ENCODE results near the gene CFLAR. TPM values are rescaled to one million over a fixed set of nuclear protein-coding genes. Genes with fewer than 3 reads are reported as not detected.
"Not testable (repeated sequence)": the region's sequence is repeated elsewhere in the genome, so short reads cannot be mapped to it uniquely, and the experiment has no call there.

Gene CFLAR
- total and polyA plus RNA-seq, 5 donors: 134 to 310 (median 260) TPM

DNA sequence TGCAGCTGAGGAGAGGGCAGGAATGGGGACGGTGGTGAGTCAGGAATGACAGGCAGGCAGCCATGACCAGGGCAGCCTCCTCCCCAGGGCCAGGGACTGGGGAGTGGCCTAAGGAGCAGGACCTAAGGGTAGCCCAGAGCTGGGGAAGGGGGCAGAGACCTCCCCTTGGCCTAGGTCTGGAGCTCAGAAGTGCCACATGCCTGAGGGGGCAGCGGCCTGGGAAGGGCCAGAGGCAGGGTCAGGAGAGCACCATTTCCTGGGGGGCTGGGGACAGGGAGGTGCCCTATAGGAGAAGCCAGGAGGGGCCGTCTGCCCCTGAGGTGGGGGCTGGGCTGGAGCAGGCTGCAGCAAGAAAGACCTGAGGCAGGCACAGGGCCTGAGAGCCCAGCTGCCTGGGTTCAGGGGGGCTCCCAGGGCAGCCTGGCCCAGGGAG lies 20.9 kb downstream of the CFLAR start:
- WGBS: 62% methylated on average over 3 of the region's 3 CpGs
- DNase-seq: peak in 1 of 3 donors; percentile 38

DNA sequence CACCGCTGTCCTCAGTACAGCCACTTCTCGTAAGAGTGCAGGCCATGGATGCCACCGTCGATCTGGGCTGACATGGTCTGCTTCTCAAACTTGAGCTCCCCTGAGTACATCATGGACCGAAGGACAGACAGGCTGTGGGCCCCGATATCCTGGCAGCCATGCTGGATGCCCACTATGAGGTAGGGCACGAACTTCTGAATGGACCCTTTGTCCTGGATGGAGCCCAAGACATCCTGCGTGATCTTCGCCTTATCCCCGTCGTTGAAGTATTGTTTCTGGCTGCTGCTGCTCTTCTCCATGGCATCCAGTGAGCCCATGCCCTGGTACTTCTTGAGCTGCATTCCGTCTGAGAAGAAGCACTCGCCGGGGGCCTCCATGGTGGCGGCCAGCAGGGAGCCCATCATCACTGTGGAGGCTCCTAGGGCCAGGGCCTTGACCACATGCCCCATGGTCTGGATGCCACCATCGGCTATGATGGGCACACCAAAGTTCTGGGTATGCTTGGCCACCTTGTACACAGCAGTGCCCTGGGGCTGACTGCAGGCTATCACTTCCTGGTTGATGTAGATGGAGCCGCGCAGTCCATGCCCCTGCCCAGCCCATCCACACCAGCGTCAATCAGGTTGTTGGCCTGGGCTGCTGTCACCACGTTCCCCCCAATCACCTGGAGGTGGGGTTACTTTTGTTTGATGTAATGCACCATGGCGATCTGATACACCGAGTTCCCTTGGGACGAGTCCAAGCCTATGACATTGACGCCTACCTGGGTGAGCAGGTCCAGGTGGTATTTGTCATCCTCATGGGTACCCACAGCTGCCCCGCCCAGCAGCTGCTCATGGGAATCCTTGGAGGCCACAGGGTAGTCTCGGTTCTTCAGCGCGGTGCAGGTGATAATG lies 21.8 kb downstream of the CFLAR start:
- 96% methylated on average over 28 of the region's 28 CpGs for WGBS
- Histone ChIP-seq H3K9me3 (ENCODE audit: control insufficient read depth, low read length) (no peaks in the 10 kb centered on the region), H3K4me1 (ENCODE audit: control insufficient read depth, insufficient read depth, low read length) (peaks cover 14% of the 10 kb centered on the region), H3K27me3 (ENCODE audit: control insufficient read depth, insufficient read depth) (no peaks in the 10 kb centered on the region), H3K4me3 (ENCODE audit: low read length) (no peak overlapping the region), H3K27ac (ENCODE audit: low read length) (no peak overlapping the region)
- intact Hi-C loops (cut with DNase I): no loop called here
- DNase-seq (peak in 1 of 3 donors; percentile 40), ATAC-seq (peak; percentile 34 to 38)

More for the DNA sequence above, 20.9 kb downstream of the CFLAR start:
- peaks cover 17% of the 10 kb centered on the region for H3K4me1 ChIP-seq (ENCODE audit: control insufficient read depth, insufficient read depth, low read length)
- no peaks in the 10 kb centered on the region for H3K9me3 ChIP-seq (ENCODE audit: control insufficient read depth, low read length)
- no peak overlapping the region for H3K27ac ChIP-seq (ENCODE audit: low read length)
- no peak overlapping the region for H3K4me3 ChIP-seq (ENCODE audit: low read length)
- ATAC-seq: peak in 1 of 2 donors; percentile 19
- intact Hi-C loops (cut with DNase I): no loop called here
- no peaks in the 10 kb centered on the region for H3K27me3 ChIP-seq (ENCODE audit: control insufficient read depth, insufficient read depth)

DNA sequence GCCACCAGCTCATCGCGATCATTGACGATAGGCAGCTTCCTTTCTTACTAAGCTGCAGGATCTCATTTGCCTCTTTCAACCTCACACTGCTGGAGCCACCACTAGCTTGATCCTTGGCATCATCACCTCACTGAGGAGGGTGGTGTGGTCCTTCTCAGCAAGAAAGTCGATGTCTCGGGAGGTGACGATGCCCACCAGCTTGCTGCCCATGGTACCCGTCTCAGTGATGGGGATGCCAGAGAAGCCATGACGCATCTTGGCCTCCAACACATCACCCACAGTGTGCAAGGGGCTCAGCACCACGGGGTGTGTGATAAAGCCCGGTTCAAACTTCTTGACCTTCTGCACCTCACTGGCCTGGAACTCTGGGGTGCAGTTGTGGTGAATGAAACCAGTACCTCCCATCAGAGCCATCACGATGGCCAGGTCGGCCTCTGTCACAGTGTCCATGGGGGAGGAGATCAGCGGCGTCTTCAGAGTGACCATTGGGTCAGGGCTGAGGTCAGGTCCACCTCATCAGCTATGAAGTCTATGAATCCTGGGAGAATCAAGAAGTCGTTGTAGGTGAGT lies 22.5 kb downstream of the CFLAR start:
- no peak overlapping the region for H3K27ac ChIP-seq (ENCODE audit: low read length)
- H3K27me3 ChIP-seq (ENCODE audit: control insufficient read depth, insufficient read depth): no peaks in the 10 kb centered on the region
- 90% methylated on average over 15 of the region's 15 CpGs for WGBS
- no peak overlapping the region for H3K4me3 ChIP-seq (ENCODE audit: low read length)
- DNase-seq (no peak), ATAC-seq (no peak)
- no peaks in the 10 kb centered on the region for H3K9me3 ChIP-seq (ENCODE audit: control insufficient read depth, low read length)
- peaks cover 8% of the 10 kb centered on the region for H3K4me1 ChIP-seq (ENCODE audit: control insufficient read depth, insufficient read depth, low read length)
- intact Hi-C loops (cut with DNase I): no loop called here

DNA sequence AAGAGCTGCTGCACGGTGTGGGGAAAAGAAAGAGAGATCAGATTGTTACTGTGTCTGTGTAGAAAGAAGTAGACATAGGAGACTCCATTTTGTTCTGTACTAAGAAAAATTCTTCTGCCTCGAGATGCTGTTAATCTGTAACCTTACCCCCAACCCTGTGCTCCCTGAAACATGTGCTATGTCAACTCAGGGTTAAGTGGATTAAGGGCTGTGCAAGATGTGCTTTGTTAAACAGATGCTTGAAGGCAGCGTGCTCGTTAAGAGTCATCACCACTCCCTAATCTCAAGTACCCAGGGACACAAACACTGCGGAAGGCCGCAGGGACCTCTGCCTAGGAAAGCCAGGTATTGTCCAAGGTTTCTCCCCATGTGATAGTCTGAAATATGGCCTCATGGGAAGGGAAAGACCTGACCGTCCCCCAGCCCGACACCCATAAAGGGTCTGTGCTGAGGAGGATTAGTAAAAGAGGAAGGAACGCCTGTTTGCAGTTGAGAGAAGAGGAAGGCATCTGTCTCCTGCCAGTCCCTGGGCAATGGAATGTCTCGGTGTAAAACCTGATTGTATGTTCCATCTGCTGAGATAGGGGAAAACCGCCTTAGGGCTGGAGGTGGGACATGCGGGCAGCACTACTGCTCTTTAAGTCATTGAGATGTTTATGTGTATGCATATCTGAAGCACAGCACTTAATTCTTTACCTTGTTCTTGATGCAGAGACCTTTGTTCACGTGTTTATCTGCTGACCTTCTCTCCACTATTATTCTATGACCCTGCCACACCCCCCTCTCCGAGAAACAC lies 23.2 kb downstream of the CFLAR start:
- H3K27ac ChIP-seq (ENCODE audit: low read length); H3K4me3 ChIP-seq (ENCODE audit: low read length); ATAC-seq; H3K9me3 ChIP-seq (ENCODE audit: control insufficient read depth, low read length); H3K4me1 ChIP-seq (ENCODE audit: control insufficient read depth, insufficient read depth, low read length); intact Hi-C loops (cut with DNase I); H3K27me3 ChIP-seq (ENCODE audit: control insufficient read depth, insufficient read depth); DNase-seq: not testable (repeated sequence)
- WGBS: 58% methylated on average over 14 of the region's 14 CpGs

GRCh38 chr2:201139836-201140604 lies 24.1 kb downstream of the CFLAR start:
- ATAC-seq (no peak), DNase-seq (peak in 1 of 3 donors; percentile 39)
- no peak overlapping the region for H3K4me3 ChIP-seq (ENCODE audit: low read length)
- peaks cover 8% of the 10 kb centered on the region for H3K4me1 ChIP-seq (ENCODE audit: control insufficient read depth, insufficient read depth, low read length)
- no peak overlapping the region for H3K27ac ChIP-seq (ENCODE audit: low read length)
- H3K9me3 ChIP-seq (ENCODE audit: control insufficient read depth, low read length): no peaks in the 10 kb centered on the region
- intact Hi-C loops (cut with DNase I): no loop called here
- WGBS: 69% methylated on average over 34 of the region's 34 CpGs
- H3K27me3 ChIP-seq (ENCODE audit: control insufficient read depth, insufficient read depth): no peaks in the 10 kb centered on the region

- Histone ChIP-seq H3K27me3 (ENCODE audit: control insufficient read depth, insufficient read depth) (no peaks in the 10 kb centered on the region), H3K9me3 (ENCODE audit: control insufficient read depth, low read length) (no peaks in the 10 kb centered on the region), H3K4me1 (ENCODE audit: control insufficient read depth, insufficient read depth, low read length) (peaks cover 2% of the 10 kb centered on the region), H3K4me3 (ENCODE audit: low read length) (no peak overlapping the region), H3K27ac (ENCODE audit: low read length) (no peak overlapping the region)
- no peak for DNase-seq
- ATAC-seq: no peak
- 73% methylated on average over 5 of the region's 5 CpGs for WGBS
- intact Hi-C loops (cut with DNase I): no loop called here
Observed at GRCh38 chr2:201144101-201145051, 28.4 kb downstream of the CFLAR start.

DNA sequence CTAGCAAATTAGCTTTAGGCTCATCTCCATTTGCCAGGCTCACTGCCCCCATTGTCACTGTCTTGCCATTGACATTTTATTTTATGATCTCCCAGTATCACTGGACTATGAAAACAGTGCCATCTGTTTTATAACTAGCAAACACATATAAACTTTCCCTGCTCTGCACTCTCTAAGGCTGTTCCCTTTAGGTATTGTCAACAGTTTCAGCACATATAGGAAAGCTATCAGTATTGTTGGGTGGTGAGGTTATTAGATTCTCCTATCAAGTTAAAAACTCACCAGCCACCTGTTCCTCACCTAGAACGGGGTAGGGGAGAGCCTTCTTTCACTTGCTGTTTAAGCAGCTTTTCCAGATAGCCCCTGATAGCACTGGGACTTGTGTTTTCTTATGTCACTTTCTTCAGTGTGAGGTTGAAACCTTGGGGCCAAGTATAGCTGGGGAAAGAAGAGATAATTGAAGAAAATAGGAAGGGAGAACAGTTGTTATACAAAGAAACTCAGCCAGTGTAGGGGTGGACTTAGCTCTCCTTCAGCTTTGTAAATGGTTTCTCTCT lies 32.5 kb downstream of the CFLAR start:
- Histone ChIP-seq H3K4me1 (ENCODE audit: control insufficient read depth, insufficient read depth, low read length) (peaks cover 13% of the 10 kb centered on the region), H3K27me3 (ENCODE audit: control insufficient read depth, insufficient read depth) (no peaks in the 10 kb centered on the region), H3K4me3 (ENCODE audit: low read length) (no peak overlapping the region), H3K27ac (ENCODE audit: low read length) (peak overlapping the region; percentile 8), H3K9me3 (ENCODE audit: control insufficient read depth, low read length) (no peaks in the 10 kb centered on the region)
- WGBS: 80% methylated on average over 1 of the region's 1 CpG
- intact Hi-C loops (cut with DNase I): no loop called here
- DNase-seq (no peak), ATAC-seq (no peak)

DNA sequence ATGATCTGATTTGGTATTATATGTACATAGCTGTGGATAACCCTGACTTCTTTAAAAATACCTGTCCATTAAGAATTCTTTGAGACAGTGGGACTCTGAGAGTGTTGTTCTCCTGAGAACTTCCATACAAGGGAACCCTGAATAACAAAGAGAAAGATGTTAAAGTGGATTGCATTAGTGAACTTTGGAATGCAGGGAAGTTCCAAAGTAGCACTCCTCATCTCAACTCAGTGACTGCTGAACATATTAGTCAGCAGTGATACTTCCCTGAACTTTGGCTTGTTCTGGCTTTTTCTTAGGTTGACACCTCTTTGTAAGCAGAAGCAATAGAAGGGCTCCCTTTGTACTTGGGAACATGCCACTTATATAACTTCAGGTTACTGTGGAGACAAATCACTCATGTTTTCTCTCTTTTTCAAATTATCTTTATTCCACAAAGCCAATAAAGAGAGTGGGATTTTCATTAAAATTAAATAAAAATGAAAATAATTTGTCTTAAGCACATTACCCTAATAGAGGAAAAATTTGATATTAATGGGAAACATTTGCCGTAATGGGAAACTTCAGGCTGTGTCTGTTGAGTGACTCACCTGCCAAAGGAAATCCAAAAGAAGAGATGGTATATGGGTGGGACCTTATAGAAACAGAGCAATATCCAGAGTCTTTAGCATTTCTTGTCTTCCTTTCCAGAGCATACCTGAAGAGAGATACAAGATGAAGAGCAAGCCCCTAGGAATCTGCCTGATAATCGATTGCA lies 33.3 kb downstream of the CFLAR start:
- H3K4me3 ChIP-seq (ENCODE audit: low read length): no peak overlapping the region
- no peak for DNase-seq
- intact Hi-C loops (cut with DNase I): no loop called here
- no peaks in the 10 kb centered on the region for H3K27me3 ChIP-seq (ENCODE audit: control insufficient read depth, insufficient read depth)
- H3K27ac ChIP-seq (ENCODE audit: low read length): peak overlapping the region; percentile 11
- peak; percentile 49 to 61 for ATAC-seq
- WGBS: 97% methylated on average over 2 of the region's 2 CpGs
- H3K4me1 ChIP-seq (ENCODE audit: control insufficient read depth, insufficient read depth, low read length): peaks cover 13% of the 10 kb centered on the region
- no peaks in the 10 kb centered on the region for H3K9me3 ChIP-seq (ENCODE audit: control insufficient read depth, low read length)

GRCh38 chr2:201149821-201150165 lies 33.8 kb downstream of the CFLAR start:
- ATAC-seq; H3K27me3 ChIP-seq (ENCODE audit: control insufficient read depth, insufficient read depth); H3K4me3 ChIP-seq (ENCODE audit: low read length); H3K9me3 ChIP-seq (ENCODE audit: control insufficient read depth, low read length); DNase-seq: not testable (repeated sequence)
- Histone ChIP-seq H3K4me1 (ENCODE audit: control insufficient read depth, insufficient read depth, low read length) (peaks cover 13% of the 10 kb centered on the region), H3K27ac (ENCODE audit: low read length) (peak overlapping the region; percentile 11)
- WGBS: 95% methylated on average over 8 of the region's 8 CpGs
- intact Hi-C loops (cut with DNase I): loop anchor here in 2 of 4 donors (5.0 to 10.0 kb wide), 3 partner anchors 32 to 215 kb away; partner anchors contain the start of genes CFLAR (in 1 of the 2), HYCC2 (in 1 of the 2) and NDUFB3 (in 1 of the 2)

Data from right cardiac atrium (tissue), 5 donors.